GM12865 (cell line): Measurements from ENCODE around the gene LAMA2.

Experiments
- DNase-seq: peaks from one replicate; pipeline ENCODE4 v3.0.0; 2010; ENCODE audit warnings: low read depth
- H3K4me3 ChIP-seq: 2 replicates; pipeline ENCODE4 v1.5.1; 2011; ENCODE audit warnings: mild to moderate bottlenecking, low read depth, low read length, control low read depth
- TF ChIP-seq, protein P1 (sequence below): IDR thresholded peaks from 2 replicates; pipeline ENCODE4 v1.5.1; 2011; ENCODE audit warnings: low read length, control low read depth, low read depth, inconsistent platforms; ENCODE audit not compliant: insufficient read depth; ENCODE audit errors: missing control alignments

LAMA2 gene

DNA sequence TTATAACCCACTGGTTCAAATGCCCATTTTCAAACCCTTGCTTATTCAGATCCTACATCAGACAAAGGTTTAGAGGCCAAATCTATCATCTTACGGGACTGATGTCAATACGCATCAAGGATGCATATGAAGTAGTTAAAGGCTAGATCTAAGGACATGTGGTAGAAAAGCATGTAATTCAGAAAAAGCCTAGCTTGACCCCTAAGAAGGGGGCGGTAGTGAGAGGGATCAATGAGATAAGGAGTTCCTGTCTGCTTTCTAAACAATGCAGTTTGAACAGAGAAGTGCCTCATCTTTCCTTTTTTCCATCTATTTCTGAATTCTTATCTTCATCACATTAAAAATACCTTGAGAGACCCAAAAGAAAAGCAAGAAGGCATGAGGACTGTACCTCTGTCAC lies 589.3 kb downstream of the LAMA2 start:
- TF ChIP-seq, protein P1, sequence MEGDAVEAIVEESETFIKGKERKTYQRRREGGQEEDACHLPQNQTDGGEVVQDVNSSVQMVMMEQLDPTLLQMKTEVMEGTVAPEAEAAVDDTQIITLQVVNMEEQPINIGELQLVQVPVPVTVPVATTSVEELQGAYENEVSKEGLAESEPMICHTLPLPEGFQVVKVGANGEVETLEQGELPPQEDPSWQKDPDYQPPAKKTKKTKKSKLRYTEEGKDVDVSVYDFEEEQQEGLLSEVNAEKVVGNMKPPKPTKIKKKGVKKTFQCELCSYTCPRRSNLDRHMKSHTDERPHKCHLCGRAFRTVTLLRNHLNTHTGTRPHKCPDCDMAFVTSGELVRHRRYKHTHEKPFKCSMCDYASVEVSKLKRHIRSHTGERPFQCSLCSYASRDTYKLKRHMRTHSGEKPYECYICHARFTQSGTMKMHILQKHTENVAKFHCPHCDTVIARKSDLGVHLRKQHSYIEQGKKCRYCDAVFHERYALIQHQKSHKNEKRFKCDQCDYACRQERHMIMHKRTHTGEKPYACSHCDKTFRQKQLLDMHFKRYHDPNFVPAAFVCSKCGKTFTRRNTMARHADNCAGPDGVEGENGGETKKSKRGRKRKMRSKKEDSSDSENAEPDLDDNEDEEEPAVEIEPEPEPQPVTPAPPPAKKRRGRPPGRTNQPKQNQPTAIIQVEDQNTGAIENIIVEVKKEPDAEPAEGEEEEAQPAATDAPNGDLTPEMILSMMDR = no peak
- no peak for DNase-seq
- no peak overlapping the region for H3K4me3 ChIP-seq

DNA sequence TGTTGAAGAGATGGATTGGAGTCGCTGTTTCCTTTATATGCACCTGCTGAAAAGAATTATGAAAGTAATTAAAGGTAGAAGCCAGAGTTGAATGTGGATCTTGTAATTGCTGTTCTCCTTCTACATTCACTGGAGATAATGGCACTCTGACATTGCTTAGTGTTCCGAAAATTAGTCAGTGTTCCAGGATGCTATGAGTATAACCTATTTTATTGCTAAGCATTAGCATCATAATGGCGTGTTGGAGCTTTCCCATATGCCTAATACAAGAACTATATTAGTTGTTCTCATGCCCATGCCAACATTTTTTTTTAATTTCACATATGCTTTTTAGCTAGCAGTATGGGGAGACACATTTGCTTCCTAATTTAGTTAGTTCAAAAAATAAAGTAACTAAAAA lies 590.6 kb downstream of the LAMA2 start:
- no peak overlapping the region for H3K4me3 ChIP-seq
- TF ChIP-seq, protein P1 = no peak
- DNase-seq = no peak

DNA sequence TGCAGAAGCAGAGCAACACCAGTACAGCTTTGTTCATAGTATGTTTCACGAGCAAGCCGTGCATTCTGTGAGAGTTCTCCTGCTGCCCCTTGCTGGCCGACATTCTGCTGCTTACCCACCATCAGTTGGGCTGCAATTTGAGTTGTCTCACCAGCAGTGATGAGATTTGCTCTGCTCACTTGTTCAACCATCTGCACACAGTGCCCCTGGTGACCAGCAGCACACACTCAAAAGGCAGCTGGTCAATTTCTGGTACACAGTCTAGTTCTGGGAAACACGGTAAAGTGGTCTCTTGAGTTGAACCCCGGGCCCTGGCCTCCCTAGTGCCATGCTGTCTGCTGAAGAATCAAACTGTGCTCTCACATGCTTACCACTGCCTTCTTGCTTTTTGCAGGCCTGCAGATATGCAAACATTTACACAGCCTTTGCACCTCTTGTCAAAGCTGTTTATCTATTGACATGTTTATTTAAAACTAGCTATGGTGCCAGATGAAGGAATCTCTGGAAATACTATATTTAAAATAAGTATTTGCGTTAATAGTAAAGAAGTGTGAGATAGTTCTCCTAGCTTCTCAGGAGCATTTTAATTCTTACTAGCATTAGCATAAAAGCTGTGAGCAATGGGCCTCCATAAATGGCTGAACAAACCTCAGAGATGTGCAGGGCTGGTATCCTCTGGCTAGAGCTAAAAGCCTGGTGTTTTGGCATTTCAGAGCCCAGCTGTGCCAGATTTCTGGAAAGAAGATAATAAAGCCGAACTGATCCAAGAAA lies 592.7 kb downstream of the LAMA2 start:
- TF ChIP-seq, protein P1 = no peak
- no peak for DNase-seq
- no peak overlapping the region for H3K4me3 ChIP-seq

DNA sequence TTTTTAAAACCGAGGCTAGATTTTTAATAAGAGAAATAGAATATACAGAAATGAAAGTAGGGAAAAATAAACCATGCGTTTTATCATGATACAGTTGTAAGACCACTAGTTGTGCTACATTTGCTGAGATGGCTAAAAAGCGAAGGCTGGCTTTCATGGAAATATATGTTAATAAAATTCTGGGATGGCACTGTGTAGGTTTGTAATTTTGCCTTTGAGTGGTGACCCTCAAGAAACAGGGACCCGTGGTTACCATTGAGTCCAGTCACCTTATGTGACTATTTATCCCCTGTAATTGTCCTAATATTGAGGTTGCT lies 593.3 kb downstream of the LAMA2 start:
- no peak for DNase-seq
- TF ChIP-seq, protein P1 = no peak

DNA sequence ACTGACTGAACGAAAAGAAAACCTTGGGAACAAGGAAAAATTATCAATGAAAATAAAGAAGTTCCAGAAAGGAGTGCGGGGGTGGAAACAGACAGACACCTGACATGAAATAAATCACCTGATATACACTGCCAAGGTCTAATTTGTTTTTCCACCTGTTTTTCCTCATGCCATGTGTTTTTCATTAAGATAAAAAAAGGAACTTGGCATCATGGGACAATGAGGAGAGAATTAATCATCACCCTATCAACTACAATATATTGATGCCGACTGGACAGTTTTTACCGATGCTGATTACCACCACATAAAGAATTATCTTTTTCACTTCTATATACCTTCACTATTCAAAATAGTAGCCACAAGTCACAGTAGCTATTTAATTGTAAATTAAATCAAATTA lies 593.9 kb downstream of the LAMA2 start:
- TF ChIP-seq, protein P1 = no peak
- no peak for DNase-seq
- H3K4me3 ChIP-seq = no peak overlapping the region

More for the DNA sequence above, 593.3 kb downstream of the LAMA2 start:
- no peak overlapping the region for H3K4me3 ChIP-seq

DNA sequence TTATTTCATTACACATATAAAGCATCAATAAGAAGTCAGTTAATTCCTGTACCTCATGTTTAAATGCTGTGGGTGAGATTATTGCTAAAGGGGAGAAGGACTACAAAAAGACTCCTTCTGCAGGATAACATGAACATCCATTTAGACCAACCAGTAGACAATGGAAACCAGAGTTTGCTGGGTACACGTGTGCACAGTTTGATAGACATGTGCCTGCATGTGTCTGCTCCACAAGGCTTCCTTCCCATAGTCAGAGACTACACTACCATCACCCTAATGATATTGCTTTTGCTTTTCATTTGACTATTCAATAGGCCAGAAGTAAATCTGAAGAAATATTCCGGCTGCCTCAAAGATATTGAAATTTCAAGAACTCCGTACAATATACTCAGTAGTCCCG lies 595.4 kb downstream of the LAMA2 start:
- TF ChIP-seq, protein P1 = no peak
- no peak overlapping the region for H3K4me3 ChIP-seq
- DNase-seq = no peak

DNA sequence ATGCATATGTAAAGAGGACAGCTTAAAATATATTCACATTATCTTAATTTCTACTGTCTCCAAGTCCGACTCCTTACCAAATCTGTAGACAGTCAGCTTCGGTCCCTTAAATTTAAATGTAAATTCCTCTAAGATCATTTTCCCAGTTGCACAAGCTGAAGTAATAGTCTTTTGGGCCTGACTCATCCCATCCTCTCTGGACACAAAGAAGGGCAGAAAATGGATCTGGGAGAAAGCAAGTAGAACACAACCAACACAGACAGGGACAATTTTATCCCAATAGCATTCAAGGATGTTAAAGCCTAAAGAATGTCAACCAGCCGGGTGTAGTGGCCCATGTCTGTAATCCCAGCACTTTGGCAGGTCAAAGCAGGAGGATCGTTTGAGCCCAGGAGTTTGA lies 598.8 kb downstream of the LAMA2 start:
- TF ChIP-seq, protein P1 = no peak
- H3K4me3 ChIP-seq = no peak overlapping the region
- DNase-seq = no peak
